ELF-1 (cell line): ENCODE data around the gene CUTC.
"Not testable (repeated sequence)": the region's sequence is repeated elsewhere in the genome, so short reads cannot be mapped to it uniquely, and the experiment has no call there.

Source experiments
- DNase-seq: peaks from one replicate; pipeline ENCODE4 v3.0.0-alpha.2; 2016; ENCODE audit warnings: low read depth, low spot score

The CUTC gene

DNA sequence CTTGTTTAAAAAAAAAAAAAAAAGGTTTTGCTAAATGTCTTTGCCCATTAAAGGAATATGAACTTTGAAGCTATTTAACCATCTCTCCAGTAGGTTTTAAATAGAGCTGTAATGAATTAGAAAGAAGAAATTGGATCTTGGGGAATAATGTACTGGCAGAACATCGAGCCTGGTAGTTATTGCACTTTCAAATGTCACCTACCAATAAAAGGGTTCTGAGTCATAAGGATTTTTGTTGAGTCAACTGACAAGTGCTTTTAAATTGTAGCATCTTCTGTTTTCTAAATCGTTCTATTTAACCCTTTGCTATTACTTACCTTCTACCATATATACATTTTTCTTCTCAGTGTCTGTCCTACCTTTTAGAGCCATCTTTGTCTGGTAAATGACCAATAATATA lies 10.7 kb downstream of the CUTC start:
- DNase-seq, result no peak

DNA sequence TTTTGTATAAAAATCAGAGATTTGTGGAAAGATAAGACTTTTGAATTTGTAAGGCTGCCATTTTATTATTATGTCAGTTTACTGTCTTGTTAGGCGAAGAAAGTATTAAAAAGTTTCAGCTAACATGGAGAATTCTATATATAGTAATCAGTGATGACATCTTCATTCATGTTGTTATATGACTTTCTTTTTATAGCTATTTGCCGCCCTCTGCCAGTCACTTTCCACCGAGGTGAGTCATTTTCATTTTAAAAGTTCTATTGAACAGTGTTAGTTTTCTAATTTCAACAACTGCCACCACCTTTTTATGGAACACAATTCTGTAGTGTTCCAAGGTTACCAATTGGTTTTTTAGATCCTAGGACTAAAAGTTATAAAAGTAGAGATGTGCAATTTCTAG lies 11.8 kb downstream of the CUTC start:
- DNase-seq, result no peak

DNA sequence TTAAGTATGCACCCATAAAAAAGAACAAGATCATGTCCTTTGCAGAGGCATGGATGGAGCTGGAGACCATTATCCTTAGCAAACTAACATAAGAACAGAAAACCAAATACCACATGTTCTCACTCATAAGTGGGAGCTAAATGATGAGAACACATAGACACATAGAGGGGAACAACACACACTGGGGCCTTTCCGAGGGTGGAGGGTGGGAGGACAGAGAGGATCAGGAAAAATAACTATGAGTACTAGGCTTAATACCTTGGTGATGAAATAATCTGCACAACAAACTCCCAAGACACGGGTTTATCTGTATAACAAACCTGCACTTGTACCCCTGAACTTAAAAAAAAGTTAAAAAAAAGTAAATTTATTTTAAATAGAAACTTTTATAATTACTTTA lies 14.1 kb downstream of the CUTC start:
- not testable (repeated sequence) for DNase-seq

DNA sequence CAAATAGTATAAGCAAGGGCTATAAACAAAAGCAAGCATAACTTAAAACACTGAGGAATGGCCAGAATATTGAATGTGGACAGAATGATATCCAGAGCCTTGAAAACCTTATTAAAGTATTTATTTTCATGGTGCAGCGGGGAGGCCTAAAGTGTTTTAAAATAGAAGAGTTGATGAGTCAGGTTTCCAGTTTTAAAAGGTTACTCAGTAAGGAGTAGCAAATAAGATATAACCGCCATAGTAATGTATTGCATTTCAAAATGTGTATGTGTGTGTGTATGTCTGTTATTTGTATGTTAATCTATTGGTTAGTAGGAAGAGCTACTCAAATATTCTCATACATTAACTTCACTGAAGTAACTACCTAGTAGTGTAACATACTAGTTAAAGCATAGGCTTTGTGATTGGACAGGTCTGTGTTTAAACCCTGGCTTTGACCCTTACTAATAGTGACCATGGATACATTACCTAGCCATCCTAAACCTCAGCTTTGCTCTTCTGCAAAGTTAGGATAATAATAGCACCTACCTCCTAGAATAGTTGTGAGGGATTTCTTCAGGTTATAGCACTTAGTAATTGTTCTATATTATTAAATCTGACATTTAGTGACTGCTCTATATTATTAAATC lies 16.9 kb downstream of the CUTC start:
- DNase-seq, result no peak

DNA sequence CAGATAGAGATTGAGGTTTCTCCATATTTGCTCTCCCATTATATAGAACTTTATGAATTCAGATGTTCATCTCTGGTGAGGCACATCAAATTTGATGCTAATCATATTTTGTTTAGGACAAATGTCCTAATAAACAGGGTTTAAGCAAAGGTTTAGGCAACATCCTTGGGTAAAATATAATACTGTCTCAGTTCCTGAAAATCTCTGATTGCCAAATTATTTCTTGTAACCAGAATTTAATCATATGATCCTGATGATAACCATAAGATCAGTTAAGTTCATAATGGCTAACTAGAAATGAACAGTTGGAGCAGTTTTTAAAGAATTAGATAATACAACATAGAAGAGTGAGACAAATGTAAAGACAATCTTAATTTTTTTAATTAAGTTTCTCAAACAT lies 18.6 kb downstream of the CUTC start:
- DNase-seq, result no peak

DNA sequence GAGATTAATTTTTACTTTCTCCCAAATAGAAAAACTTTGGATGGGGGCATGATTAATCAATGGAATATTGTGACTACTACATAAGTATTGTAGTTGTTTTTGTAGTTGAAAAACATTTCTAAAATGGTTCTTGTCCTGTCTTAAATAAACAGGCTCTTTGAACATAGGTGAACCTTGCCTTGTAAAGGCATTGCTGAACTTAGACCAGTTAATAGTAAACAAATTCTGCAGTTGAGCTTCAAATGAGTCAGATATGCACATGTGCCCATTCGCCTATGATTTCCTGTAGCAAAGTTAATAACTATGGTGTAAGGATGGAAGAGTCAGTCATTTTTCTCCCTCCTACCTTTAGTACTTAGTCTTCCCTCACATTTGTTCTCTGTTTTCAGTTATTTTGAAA lies 22.6 kb downstream of the CUTC start:
- DNase-seq, result no peak

DNA sequence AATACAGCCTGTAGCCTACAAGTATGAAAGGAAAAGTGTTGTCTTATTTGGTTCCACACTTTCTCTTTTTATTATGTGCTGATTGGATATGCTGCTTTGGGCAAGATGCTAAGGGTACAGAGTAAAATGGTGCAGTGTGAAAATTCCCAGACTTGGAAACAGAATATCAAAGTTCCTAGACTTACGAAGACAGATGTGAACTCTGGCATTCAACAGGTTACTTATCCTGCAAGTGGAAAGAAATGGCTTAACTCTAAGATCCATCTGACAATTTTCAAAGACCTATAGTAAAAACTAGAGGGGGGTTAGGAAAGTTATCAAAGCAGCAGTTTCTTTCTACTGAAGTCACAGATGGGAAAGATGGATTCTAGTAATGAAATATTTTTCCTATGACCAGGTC lies 24.1 kb downstream of the CUTC start:
- DNase-seq, result no peak

DNA sequence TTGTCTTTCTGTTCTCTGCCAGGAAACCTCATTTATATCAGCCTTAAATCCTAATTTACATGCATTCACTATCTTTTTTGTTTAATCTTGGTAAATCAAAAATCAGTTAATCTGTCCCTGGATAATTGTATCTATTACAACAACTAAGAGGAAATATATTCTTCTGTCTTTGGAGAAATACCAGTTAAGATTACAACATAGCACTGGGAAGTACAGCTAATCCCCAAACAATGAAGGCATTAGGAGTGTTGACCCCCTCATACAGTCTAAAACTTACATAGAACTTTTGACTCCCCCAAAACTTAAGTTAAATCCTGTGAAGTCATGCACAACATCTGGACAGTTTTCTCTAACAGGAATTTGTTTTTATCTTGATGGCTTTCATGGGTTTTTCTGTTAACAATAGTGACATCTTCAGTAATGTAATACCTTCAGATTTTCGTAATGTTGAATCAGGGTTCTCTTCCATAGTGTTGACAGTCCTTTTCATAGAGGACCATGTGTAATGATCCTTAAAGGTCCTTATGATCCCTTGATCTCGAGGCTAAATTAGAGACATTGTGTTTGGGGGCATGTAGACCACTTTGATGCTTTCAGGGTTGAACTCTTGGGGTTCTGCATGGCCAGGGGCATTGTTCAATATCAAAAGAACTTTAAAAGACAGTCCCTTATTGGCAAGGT lies 26.3 kb downstream of the CUTC start:
- DNase-seq, result no peak

DNA sequence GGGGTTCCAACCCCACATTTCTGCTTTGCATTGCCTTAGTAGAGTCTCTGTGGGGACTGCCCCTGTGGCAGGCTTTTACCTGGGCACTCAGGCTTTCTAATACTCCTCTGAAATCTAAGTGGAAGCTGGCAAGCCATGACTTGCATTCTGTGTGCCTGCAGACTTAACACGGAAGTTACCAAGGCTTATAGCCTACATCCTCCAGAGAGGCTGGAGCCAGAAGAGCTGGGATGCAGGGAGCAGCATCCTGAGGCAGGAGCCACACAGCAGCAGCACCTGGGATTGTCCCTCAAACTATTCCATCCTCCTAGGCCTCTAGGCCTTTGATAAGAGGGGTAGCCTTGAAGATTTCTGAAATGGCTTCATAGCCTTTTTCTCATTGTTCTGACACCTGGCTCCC lies 28.3 kb downstream of the CUTC start:
- DNase-seq, result no peak

DNA sequence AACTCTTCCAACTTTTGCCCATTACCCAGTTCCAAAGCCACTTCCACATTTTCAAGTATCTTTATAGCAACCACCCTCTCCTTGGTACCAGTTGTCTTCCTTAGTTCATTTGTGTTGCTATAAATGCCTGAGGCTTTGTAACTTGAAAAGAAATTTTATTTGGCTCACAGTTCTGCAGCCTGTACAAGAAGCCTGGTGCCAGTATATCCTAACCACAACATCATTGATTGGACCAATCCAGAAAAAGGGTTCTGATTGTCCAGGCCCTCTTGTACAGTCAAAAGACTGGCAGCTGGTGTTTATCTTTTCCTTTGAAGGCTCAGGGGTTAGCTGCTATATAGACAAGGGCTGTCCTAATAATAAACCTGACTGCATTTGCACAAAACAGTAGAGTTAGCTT lies 29.3 kb downstream of the CUTC start:
- no peak for DNase-seq

DNA sequence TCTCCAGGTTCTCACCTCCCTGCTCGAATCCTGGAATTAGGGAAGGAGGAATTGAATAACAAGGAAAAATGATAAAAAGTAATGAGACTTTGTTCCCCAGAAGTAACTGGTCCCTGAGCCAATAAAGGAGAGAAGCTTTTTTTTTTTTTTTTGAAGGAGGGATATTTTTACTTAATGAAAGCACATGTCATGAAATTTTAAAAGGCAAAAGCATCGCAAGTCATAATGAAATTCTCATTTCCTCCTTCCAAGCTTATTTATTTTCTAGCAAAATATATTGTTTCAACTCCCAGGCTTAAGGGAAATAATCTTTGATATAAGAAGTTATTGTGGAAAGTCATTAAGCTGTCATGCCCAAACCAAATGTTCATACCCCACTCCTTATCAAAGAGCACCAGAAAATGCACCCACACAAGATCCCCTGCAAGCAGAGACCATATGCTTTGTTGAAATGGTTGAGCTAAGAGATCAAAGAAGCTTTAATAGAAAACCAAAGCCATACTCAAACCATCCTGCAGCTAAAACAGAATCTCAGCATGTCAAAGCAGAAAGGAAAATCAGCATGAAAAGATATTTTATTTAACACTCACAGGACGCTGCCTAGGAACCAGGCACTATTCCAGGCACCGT lies 33.8 kb downstream of the CUTC start:
- DNase-seq, result no peak

DNA sequence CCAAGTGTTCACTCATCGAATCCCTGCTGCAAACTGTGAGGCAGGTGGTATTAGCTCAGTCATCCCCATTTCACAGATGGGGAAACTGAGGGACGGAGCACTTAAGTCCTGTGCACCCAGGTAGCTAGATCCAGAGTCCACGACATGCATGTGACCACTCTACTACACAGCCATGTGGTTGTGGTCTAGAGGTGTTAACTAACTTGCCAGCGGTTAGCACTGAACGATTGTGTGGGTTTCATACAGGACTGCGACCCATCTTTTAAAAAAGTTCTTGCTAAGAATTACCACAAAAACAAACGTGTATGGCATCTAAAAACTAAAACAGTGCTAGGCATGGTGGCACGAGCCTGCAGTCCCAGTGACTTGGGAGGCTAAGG lies 34.3 kb downstream of the CUTC start:
- DNase-seq, result no peak

DNA sequence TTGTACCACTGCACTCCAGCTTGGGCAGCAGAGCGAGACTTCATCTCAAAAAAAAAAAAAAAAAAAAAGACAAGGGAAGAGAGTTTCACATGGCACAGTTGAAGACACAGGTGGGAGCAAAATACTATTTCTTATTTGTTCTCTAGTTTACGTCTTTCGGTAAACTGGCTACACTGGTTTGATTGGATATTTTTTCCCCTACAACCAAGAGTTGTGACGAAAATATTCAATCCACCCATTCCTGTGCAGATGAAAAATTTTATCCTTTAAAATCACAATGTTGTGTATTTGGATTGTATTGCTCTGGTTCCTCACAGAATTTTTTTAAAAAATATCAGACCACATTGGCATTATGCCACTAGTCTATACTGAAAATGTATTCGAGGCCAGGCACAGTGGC lies 35.9 kb downstream of the CUTC start:
- DNase-seq, result no peak

DNA sequence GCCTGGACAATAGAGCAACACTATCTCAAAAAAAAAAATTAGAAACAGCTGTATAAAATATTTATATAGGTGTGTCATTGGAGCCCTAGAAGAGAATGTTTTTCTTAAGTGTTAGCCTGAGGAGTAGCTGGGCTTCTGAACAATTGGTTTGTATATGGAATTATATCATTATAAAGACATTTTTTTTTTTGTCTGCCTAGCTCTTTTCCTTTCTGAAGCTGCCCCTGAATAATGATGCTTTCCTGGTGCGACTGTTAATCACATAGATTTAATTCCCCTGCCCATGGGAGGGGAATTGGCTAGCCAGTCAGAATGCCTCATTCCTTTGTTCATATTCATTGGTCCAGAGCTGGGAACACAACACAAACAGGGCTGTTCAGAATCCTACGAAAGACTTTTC lies 36.5 kb downstream of the CUTC start:
- DNase-seq, result no peak

DNA sequence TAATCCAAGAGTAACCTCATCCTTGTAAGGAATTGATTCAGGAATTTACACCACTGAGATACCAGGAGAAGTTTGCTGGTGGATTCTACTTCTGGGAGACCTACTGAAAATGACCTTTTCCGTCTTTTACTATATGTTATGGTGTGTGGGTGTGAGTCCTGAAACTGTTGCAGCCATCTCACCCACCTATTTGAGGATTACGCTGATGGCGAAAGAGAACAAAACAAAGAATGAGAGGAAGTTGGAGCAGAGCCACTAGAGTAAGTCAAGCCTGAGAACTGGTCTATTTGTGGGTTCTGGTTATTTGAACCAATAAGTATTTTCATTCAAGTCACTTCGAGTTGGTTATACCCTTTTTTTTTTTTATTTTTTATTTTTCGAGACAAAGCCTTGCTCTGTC lies 37.7 kb downstream of the CUTC start:
- no peak for DNase-seq

DNA sequence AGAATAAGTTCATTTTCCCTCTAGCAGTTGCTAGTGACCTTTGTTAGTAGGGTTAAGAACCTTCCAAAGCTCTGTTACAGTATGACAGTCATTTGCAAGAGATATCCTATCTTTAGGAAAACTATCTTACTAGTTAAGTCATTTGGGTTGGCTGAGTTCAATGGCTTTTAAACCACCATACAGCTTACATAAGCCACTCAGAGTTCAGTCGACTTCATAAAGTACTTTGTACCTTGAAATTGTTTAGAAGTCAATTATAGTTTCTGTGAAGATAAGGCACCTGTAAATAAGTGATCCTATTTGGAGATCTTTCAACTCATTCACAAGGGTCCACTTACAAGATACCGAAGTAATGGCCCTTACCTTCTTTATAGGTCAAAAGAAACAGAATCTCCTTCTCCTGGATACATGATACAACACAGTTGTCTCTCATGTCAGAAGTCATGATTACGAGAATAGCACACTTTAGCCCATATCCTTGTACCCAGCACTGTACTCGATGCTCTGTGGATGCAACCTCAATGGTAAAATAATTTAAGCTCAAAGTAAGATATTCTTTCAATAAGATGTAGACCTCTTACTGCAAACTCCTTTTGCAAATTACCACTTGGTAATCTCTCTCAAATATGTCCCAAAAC lies 38.5 kb downstream of the CUTC start:
- DNase-seq, result no peak

DNA sequence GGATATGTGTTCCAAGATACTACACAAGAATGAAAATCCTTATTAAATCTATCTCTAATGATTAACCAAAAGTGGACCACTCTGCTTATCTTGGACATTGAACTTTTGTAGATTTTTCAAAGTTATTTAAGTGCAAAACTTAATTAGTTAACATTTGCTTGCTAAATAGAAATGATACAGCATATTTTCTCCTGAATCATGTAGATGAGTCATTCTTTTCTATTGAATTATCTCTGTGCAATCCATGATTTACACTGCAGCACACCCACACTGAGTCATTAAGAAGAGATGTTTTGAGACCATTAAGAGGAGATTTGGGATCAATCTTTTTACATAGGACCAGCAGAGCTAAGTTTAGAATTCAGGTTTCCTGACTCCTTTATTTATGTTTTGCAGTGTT lies 43.8 kb downstream of the CUTC start:
- DNase-seq, result no peak

DNA sequence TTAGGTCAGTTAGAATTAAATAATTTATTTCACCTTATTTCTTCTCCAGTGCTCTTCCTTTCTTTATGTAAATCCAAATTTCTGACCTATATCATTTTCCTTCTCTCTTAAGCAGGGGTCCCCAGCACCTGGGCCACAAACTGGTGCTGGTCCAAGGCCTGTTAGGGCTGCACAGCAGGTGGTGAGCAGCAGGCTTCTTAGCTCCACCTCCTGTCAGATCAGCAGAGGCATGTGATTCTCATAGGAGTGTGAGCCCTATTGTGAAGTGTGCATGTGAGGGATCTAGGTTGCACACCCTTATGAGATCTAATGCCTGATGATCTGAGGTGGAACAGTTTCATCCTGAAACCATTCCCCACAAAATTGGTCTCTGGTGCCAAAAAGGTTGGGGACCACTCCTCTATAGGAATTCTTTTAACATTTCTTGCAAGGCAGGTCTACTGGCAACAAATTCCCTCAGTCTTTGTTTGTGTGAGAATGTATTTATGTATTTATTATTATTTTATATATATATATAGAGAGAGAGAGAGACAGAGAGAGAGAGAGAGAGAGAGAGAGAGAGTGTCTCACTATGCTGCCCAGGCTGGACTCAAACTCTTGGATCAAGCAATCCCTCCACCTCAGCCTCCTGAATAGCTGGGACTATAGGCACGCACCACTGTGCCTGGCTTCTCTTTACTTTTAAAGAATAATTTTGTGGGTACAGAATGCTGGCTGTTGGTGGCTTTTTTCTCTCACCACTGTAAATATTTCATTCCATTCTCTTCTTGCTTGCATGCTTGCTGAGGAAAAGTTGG lies 46.1 kb downstream of the CUTC start:
- DNase-seq, result no peak

DNA sequence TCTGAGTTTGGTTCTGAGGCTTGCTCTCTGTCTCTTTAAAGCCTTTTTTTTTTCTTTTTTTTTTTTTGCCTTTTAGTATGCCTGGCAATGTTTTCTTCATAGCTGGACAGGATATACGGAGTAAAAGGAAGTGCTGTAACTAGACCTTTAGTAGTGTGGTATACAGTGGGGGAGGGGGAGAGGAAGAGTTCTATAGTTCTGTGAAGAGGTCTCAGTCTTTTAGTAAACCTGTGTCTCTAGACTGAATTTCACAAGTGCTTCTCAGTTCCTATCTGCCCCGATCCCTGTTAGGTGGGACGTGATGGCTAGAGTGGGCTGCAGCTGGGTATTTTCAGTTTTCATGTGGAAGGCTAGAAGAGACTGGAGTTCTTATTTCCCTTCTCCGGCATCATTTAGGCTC lies 47.3 kb downstream of the CUTC start:
- DNase-seq, result no peak

DNA sequence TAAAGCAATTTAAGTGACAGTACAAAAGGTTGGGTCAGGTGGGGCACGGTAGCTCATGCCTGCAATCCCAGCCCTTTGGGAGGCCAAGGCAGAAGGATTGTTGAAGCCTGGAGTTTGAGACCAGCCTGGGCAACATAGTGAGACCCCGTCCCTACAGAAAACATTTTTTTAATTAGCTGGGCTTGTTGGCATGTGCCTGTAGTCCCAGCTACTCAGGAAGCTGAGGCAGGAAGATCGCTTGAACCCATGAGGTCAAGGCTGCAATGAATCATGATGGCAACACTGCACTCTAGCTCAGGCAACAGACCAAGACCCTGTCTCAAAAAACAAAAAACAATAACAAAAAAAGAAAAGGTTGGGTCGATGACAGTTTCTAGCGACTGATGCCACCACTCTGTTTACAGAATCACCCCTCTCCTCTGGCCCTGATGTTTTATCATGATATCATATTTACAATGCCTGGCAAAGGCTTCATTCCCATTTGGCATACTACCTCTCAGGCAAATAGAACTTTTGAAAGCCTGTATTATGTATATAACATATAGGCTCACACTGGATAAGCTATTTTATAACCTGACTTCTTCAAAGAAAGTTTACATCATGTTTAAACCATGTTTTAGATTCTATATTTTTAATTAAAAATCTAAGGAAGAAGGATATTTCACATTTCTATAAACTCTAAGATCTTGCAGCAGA lies 49.8 kb downstream of the CUTC start:
- no peak for DNase-seq

DNA sequence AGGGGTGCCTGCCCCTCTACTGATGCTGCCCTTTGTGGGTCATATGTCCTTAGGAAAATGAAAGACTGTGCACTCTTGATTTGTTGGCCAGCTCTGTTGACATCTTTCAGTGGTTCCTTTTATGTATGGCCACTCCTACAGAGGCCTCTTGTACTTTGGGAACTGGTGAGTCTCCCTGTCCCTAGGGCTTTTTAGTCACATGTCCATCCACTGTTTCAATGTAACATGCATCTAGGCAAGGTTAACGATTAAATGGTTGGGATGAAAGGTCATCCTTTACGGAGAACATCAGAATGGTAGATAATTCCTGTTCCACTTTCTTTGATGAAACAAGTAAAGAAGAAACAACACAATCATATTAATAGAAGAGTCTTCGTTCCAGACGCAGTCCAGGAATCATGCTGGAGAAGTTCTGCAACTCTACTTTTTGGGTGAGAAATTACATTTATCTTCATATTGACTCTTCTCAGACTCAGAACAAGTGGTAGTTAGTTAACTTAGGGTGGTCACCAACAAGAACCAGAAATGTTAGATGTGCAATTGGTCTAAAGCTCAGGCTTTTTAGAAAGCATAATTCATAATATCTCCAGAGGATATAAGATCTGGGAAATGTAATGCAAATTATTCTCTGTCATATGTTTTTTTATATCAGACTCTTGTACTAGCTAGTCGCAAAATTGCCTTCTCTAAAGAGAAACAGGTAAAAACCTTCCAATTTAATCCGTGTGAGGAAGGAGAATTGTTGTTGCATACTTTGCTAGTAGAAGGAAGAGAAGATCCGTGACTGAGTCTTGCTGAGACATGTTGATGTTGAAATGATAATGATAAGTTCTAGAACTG lies 50.6 kb downstream of the CUTC start, which contains the start of gene ABCC2:
ABCC2 (plus strand) TSS at position 194 of the 840 bp plus-strand sequence; CDS start at position 399, 205 bp downstream.
- DNase-seq, result no peak
